Measurements from ENCODE around the gene CDK12. TPM values are rescaled to one million over a fixed set of nuclear protein-coding genes. Genes with fewer than 3 reads are reported as not detected.

Gene CDK12
- total and polyA plus RNA-seq, 4 experiments from 2014 or later, result 0.87 to 114 (median 56.9) TPM

GRCh38 chr17:39580082-39580468 is 118.8 kb downstream of the CDK12 start:
- H3K4me3 ChIP-seq (ENCODE audit: low read length in 2 of 2), result no peak overlapping the region
- no peak overlapping the region for H3K27ac Mint-ChIP-seq
- peaks cover 0 to 2% (median 0%) of the 10 kb centered on the region in 8 donors for H3K9me3 Mint-ChIP-seq
- no peak for DNase-seq
- no peaks in the 10 kb centered on the region for H3K27me3 ChIP-seq (ENCODE audit: insufficient read depth, low read length)
- CTCF ChIA-PET (ENCODE audit: partially characterized antibody), result interaction anchor here (1.7 kb wide), 1 partner anchor 42 kb away, joined by 3 read pairs; no protein-coding TSS in a partner anchor
- H3K4me3 Mint-ChIP-seq, result no peak overlapping the region
- H3K36me3 ChIP-seq (ENCODE audit: insufficient read depth, low read length), result no peaks in the 10 kb centered on the region
- H3K9me3 ChIP-seq (ENCODE audit: control insufficient read depth in 1 of 2, low read length in 2 of 2), result no peaks in the 10 kb centered on the region
- no peaks in the 10 kb centered on the region for H3K4me1 ChIP-seq (ENCODE audit: insufficient read depth, low read length)
- peaks cover 0 to 2% (median 0%) of the 10 kb centered on the region in 4 donors for H3K4me1 Mint-ChIP-seq
- peaks cover 0 to 1% of the 10 kb centered on the region in 2 donors for H3K27me3 Mint-ChIP-seq
- intact Hi-C loops (cut with micrococcal nuclease), result no loop called here
- peaks cover 0 to 20% of the 10 kb centered on the region in 2 donors for H3K36me3 Mint-ChIP-seq
- POLR2A ChIA-PET (ENCODE audit: partially characterized antibody), result no interaction called here
- no peak overlapping the region for H3K27ac ChIP-seq (ENCODE audit: low read depth, low read length)

- ChIA-PET POLR2A (ENCODE audit: partially characterized antibody) (no interaction called here), CTCF (ENCODE audit: partially characterized antibody) (interaction anchor here (0.7 kb wide), 1 partner anchor 68 kb away, joined by 3 read pairs; no protein-coding TSS in a partner anchor)
Measured at GRCh38 chr17:39581071-39581758, 119.9 kb downstream of the CDK12 start.

GRCh38 chr17:39581759-39582085 is 120.4 kb downstream of the CDK12 start:
- Histone ChIP-seq H3K27ac (ENCODE audit: low read depth, low read length) (no peak overlapping the region), H3K27me3 (ENCODE audit: insufficient read depth, low read length) (no peaks in the 10 kb centered on the region), H3K4me3 (ENCODE audit: low read length in 2 of 2) (no peak overlapping the region), H3K36me3 (ENCODE audit: insufficient read depth, low read length) (no peaks in the 10 kb centered on the region), H3K4me1 (ENCODE audit: insufficient read depth, low read length) (no peaks in the 10 kb centered on the region), H3K9me3 (ENCODE audit: control insufficient read depth in 1 of 2, low read length in 2 of 2) (no peaks in the 10 kb centered on the region)
- H3K27me3 Mint-ChIP-seq, result peaks cover under 1 to 1% of the 10 kb centered on the region in 2 donors
- ChIA-PET POLR2A (ENCODE audit: partially characterized antibody) (no interaction called here), CTCF (ENCODE audit: partially characterized antibody) (no interaction called here)
- peaks cover 0 to 20% of the 10 kb centered on the region in 2 donors for H3K36me3 Mint-ChIP-seq
- intact Hi-C loops (cut with micrococcal nuclease), result no loop called here
- no peak overlapping the region for H3K4me3 Mint-ChIP-seq
- no peak for DNase-seq
- no peaks in the 10 kb centered on the region for H3K4me1 Mint-ChIP-seq
- peak overlapping the region in 1 of 7 donors; percentile 21 for H3K27ac Mint-ChIP-seq
- H3K9me3 Mint-ChIP-seq, result peaks cover 0 to 2% (median 0%) of the 10 kb centered on the region in 8 donors

More at GRCh38 chr17:39581071-39581758, 119.9 kb downstream of the CDK12 start:
- Mint-ChIP-seq H3K36me3 (peaks cover 0 to 20% of the 10 kb centered on the region in 2 donors), H3K4me3 (no peak overlapping the region), H3K27ac (peak overlapping the region in 1 of 7 donors; percentile 21), H3K9me3 (peaks cover 0 to 2% (median 0%) of the 10 kb centered on the region in 8 donors), H3K27me3 (peaks cover 0 to 1% of the 10 kb centered on the region in 2 donors), H3K4me1 (no peaks in the 10 kb centered on the region)
- no peak overlapping the region for H3K27ac ChIP-seq (ENCODE audit: low read depth, low read length)
- no peaks in the 10 kb centered on the region for H3K9me3 ChIP-seq (ENCODE audit: control insufficient read depth in 1 of 2, low read length in 2 of 2)
- H3K4me3 ChIP-seq (ENCODE audit: low read length in 2 of 2), result no peak overlapping the region
- no peaks in the 10 kb centered on the region for H3K36me3 ChIP-seq (ENCODE audit: insufficient read depth, low read length)
- no peak for DNase-seq
- H3K4me1 ChIP-seq (ENCODE audit: insufficient read depth, low read length), result no peaks in the 10 kb centered on the region
- intact Hi-C loops (cut with micrococcal nuclease), result no loop called here
- H3K27me3 ChIP-seq (ENCODE audit: insufficient read depth, low read length), result no peaks in the 10 kb centered on the region

GRCh38 chr17:39582658-39583057 is 121.4 kb downstream of the CDK12 start:
- ChIA-PET POLR2A (ENCODE audit: partially characterized antibody) (no interaction called here), CTCF (ENCODE audit: partially characterized antibody) (interaction anchor here (1.6 kb wide), 1 partner anchor 41 kb away, joined by 4 read pairs; no protein-coding TSS in a partner anchor)
- Histone ChIP-seq H3K4me1 (ENCODE audit: insufficient read depth, low read length) (no peaks in the 10 kb centered on the region), H3K4me3 (ENCODE audit: low read length in 2 of 2) (no peak overlapping the region), H3K27ac (ENCODE audit: low read depth, low read length) (no peak overlapping the region), H3K36me3 (ENCODE audit: insufficient read depth, low read length) (no peaks in the 10 kb centered on the region), H3K27me3 (ENCODE audit: insufficient read depth, low read length) (no peaks in the 10 kb centered on the region), H3K9me3 (ENCODE audit: control insufficient read depth in 1 of 2, low read length in 2 of 2) (no peaks in the 10 kb centered on the region)
- H3K9me3 Mint-ChIP-seq, result peaks cover 0 to 2% (median 0%) of the 10 kb centered on the region in 8 donors
- H3K27me3 Mint-ChIP-seq, result peaks cover 3 to 4% of the 10 kb centered on the region in 2 donors
- no peak for DNase-seq
- no peaks in the 10 kb centered on the region for H3K4me1 Mint-ChIP-seq
- H3K27ac Mint-ChIP-seq, result no peak overlapping the region
- intact Hi-C loops (cut with micrococcal nuclease), result no loop called here
- no peak overlapping the region for H3K4me3 Mint-ChIP-seq
- peaks cover 0 to 20% of the 10 kb centered on the region in 2 donors for H3K36me3 Mint-ChIP-seq

Other genes starting within 250 kb of the CDK12 start
- not detected for gene STAC2, start 235.5 kb upstream of the CDK12 start, total RNA-seq
- not detected for gene STAC2, start 235.5 kb upstream of the CDK12 start, polyA plus RNA-seq
- gene FBXL20, start 59.9 kb upstream of the CDK12 start, total RNA-seq, result 10 to 100 TPM; 35.3 to 38.5 TPM
- 1 to 10 TPM; 1.5 to 4.1 TPM for gene FBXL20, start 59.9 kb upstream of the CDK12 start, polyA plus RNA-seq
- gene MED1, start 10.2 kb upstream of the CDK12 start, total RNA-seq, result 10 to 100 TPM; 59.1 to 62.3 TPM
- 10 to 100 TPM in 1 of 2 donors, 1 to 10 TPM in 1; 6.4 to 23.4 TPM for gene MED1, start 10.2 kb upstream of the CDK12 start, polyA plus RNA-seq
- not detected for gene NEUROD2, start 146.4 kb downstream of the CDK12 start, total RNA-seq
- gene NEUROD2, start 146.4 kb downstream of the CDK12 start, polyA plus RNA-seq, result under 1 TPM in 1 of 2 donors, not detected in 1; 0.06 TPM
- gene PPP1R1B, start 165.5 kb downstream of the CDK12 start, total RNA-seq, result not detected
- not detected for gene PPP1R1B, start 165.5 kb downstream of the CDK12 start, polyA plus RNA-seq
- gene STARD3, start 175.7 kb downstream of the CDK12 start, total RNA-seq, result 100 to 1,000 TPM; 105 to 110 TPM
- 10 to 100 TPM; 42.2 to 43.2 TPM for gene STARD3, start 175.7 kb downstream of the CDK12 start, polyA plus RNA-seq
- 1 to 10 TPM; 5.9 to 6.3 TPM for gene TCAP, start 203.9 kb downstream of the CDK12 start, total RNA-seq
- gene TCAP, start 203.9 kb downstream of the CDK12 start, polyA plus RNA-seq, result under 1 TPM in 1 of 2 donors, not detected in 1; 0.14 TPM
- gene PNMT, start 207.0 kb downstream of the CDK12 start, total RNA-seq, result under 1 TPM in 1 of 2 experiments, not detected in 1; 0.55 TPM
- not detected for gene PNMT, start 207.0 kb downstream of the CDK12 start, polyA plus RNA-seq
- 10 to 100 TPM; 29.6 to 30.5 TPM for gene PGAP3, start 226.6 kb downstream of the CDK12 start, total RNA-seq
- gene PGAP3, start 226.6 kb downstream of the CDK12 start, polyA plus RNA-seq, result 10 to 100 TPM; 22.1 to 26.5 TPM
- gene ERBB2, start 238.6 kb downstream of the CDK12 start, total RNA-seq, result 1 to 10 TPM; 4.1 to 4.5 TPM
- under 1 TPM in 1 of 2 donors, not detected in 1; 0.55 TPM for gene ERBB2, start 238.6 kb downstream of the CDK12 start, polyA plus RNA-seq